ENCODE measurements around the gene PPFIA4. TPM values are rescaled to one million over a fixed set of nuclear protein-coding genes. Genes with fewer than 3 reads are reported as not detected.
A peak's percentile ranks its signal among the peaks of the same experiment; 100 is the strongest.
"Not testable (repeated sequence)": the region's sequence is repeated elsewhere in the genome, so short reads cannot be mapped to it uniquely, and the experiment has no call there.

The PPFIA4 gene
- total RNA-seq, 1 donor from 2014 or later = 1.3 TPM

- peak; percentile 98 for ATAC-seq
- no peak for TF ChIP-seq CTCF (IDR thresholded peaks at IDR 0.05)
- peaks cover 19% of the 10 kb centered on the region for H3K4me1 ChIP-seq
- H3K4me3 ChIP-seq = peak within 1 kb of the TSS; percentile 85
- peaks cover 34% of the 10 kb centered on the region for H3K36me3 ChIP-seq
- no peaks in the 10 kb centered on the region for H3K9me3 ChIP-seq
- intact Hi-C loops (cut with DNase I) = no loop called here
- no peaks in the 10 kb centered on the region for H3K27me3 ChIP-seq
- peak within 1 kb of the TSS; percentile 90 for H3K27ac ChIP-seq
- peak; percentile 98 for DNase-seq
Measured at GRCh38 chr1:203006948-203007871, 19.1 kb upstream of the PPFIA4 start, which contains the start of gene TMEM183A. Gene TMEM183A (plus strand): TSS chr1:203007374. CDS start chr1:203007466, 92 bp downstream.

- Histone ChIP-seq H3K4me3 (no peak overlapping the region), H3K36me3 (peaks cover 50% of the 10 kb centered on the region), H3K4me1 (peaks cover 19% of the 10 kb centered on the region), H3K27me3 (no peaks in the 10 kb centered on the region), H3K9me3 (no peaks in the 10 kb centered on the region), H3K27ac (no peak overlapping the region)
- intact Hi-C loops (cut with DNase I) = no loop called here
- ATAC-seq (no peak), DNase-seq (no peak)
- no peak for TF ChIP-seq CTCF (IDR thresholded peaks at IDR 0.05)
Measured at GRCh38 chr1:203009185-203009584, 17.1 kb upstream of the PPFIA4 start.

GRCh38 chr1:203011582-203011981, 14.7 kb upstream of the PPFIA4 start:
- no peak overlapping the region for H3K27ac ChIP-seq
- intact Hi-C loops (cut with DNase I) = no loop called here
- no peaks in the 10 kb centered on the region for H3K27me3 ChIP-seq
- no peak for ATAC-seq
- peaks cover 74% of the 10 kb centered on the region for H3K36me3 ChIP-seq
- no peaks in the 10 kb centered on the region for H3K9me3 ChIP-seq
- H3K4me1 ChIP-seq = peaks cover 19% of the 10 kb centered on the region
- no peak overlapping the region for H3K4me3 ChIP-seq
- no peak for DNase-seq
- TF ChIP-seq CTCF (IDR thresholded peaks at IDR 0.05) = no peak

- H3K4me3 ChIP-seq = no peak overlapping the region
- peaks cover 95% of the 10 kb centered on the region for H3K36me3 ChIP-seq
- ATAC-seq (no peak), DNase-seq (no peak)
- TF ChIP-seq CTCF (IDR thresholded peaks at IDR 0.05) = no peak
- no peaks in the 10 kb centered on the region for H3K9me3 ChIP-seq
- intact Hi-C loops (cut with DNase I) = no loop called here
- H3K27ac ChIP-seq = no peak overlapping the region
- H3K4me1 ChIP-seq = no peaks in the 10 kb centered on the region
- no peaks in the 10 kb centered on the region for H3K27me3 ChIP-seq
Measured at GRCh38 chr1:203017061-203017460, 9.2 kb upstream of the PPFIA4 start.

GRCh38 chr1:203017692-203018091, 8.6 kb upstream of the PPFIA4 start:
- no peak for DNase-seq
- no peak for ATAC-seq
- Histone ChIP-seq H3K4me1 (no peaks in the 10 kb centered on the region), H3K27me3 (no peaks in the 10 kb centered on the region), H3K27ac (no peak overlapping the region), H3K9me3 (no peaks in the 10 kb centered on the region), H3K4me3 (no peak overlapping the region), H3K36me3 (peaks cover 97% of the 10 kb centered on the region)
- intact Hi-C loops (cut with DNase I) = no loop called here
- TF ChIP-seq CTCF (IDR thresholded peaks at IDR 0.05) = no peak

- intact Hi-C loops (cut with DNase I); H3K27me3 ChIP-seq: not testable (repeated sequence)
- peaks cover 60% of the 10 kb centered on the region for H3K36me3 ChIP-seq
Measured at GRCh38 chr1:203022855-203023254, 3.4 kb upstream of the PPFIA4 start.

More at GRCh38 chr1:203022855-203023254, 3.4 kb upstream of the PPFIA4 start:
- DNase-seq, H3K27ac ChIP-seq, H3K4me3 ChIP-seq, H3K4me1 ChIP-seq, H3K9me3 ChIP-seq: not testable (repeated sequence)
- ATAC-seq = peak; percentile 50

All from upper lobe of right lung (tissue), 1 donor.